Tibial nerve (tissue), 3 donors: ENCODE data around the gene PIP5K1C.

Experiments used
- CTCF ChIP-seq, 5 experiments: fragments of 200-600 bp in 3 of 5; fragments of 450-650 bp in 2 of 5; sonication (generic) in 3 of 5; IDR thresholded peaks; one replicate each; pipeline ENCODE4 v1.5.1; 2016 to 2019; ENCODE audit warnings: antibody characterized with exemption in 5 of 5, mild to moderate bottlenecking in 3 of 5, moderate library complexity in 2 of 5
- POLR2A ChIP-seq, 2 donors: fragments of 450-650 bp; IDR thresholded peaks; one replicate each; pipeline ENCODE4 v1.6.1; 2017; ENCODE audit warnings: antibody characterized with exemption in 2 of 2, mild to moderate bottlenecking in 2 of 2, moderate library complexity in 2 of 2

GRCh38 chr19:3599776-3600187 is 100.5 kb downstream of the PIP5K1C start:
- TF ChIP-seq CTCF (IDR thresholded peaks at IDR 0.05) (no peak), POLR2A (IDR thresholded peaks at IDR 0.05) (no peak)
